ENCODE results near the gene PCGF6.

Gene PCGF6

GRCh38 chr10:103256613-103257012 lies 94.3 kb downstream of the PCGF6 start:
- no peak for DNase-seq (ENCODE audit: low read depth in 2 of 2)

DNA sequence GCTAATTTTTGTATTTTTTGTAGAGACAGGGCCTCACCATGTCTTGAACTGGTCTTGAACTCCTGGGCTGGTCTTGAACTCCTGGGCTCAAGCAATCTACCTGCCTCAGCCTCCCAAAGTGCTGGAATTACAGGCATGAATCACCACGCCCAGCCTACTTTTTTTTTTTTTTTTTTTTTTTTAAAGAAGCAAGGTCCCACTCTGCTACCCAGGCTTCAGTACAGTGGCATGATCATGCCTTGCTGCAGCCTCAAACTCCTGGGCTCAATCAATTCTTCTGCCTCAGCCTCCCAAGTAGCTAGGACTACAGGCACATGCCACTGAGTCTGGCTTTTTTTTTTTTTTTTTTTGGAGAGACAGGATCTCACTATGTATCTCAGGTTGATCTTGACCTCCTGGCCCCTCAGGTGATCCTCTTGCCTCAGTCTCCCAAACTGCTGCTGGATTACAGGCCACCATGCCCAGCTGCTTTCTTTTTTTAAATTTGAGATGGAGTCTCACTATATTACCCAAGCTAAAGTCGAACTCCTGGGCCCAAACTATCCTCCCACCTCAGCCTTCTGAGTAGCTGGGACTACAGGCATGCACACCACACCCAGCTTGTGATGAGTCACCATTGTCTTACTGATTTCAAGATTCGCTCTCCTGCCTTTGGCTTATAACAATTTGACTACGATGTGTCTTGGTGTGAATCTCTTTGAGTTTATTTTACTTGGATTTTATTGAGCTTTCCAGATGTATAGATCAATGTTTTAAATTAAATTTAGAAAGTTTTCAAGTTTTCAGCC lies 96.2 kb downstream of the PCGF6 start:
- no peak for DNase-seq (ENCODE audit: low read depth in 2 of 2)

GRCh38 chr10:103254113-103254512 lies 96.8 kb downstream of the PCGF6 start:
- no peak for DNase-seq (ENCODE audit: low read depth in 2 of 2)

All from stimulated activated CD4-positive, alpha-beta T cell treated with anti-CD3 and anti-CD28 coated beads, Interleukin-4, amount 100 ng/mL, for 48 hours (primary cell).